ENCODE data around the gene SSNA1.
"Not testable (repeated sequence)": the region's sequence is repeated elsewhere in the genome, so short reads cannot be mapped to it uniquely, and the experiment has no call there.

The SSNA1 gene

GRCh38 chr9:137234055-137234697, 45.7 kb downstream of the SSNA1 start:
- no peak for DNase-seq

GRCh38 chr9:137234758-137235423, 46.4 kb downstream of the SSNA1 start:
- no peak for DNase-seq

DNA sequence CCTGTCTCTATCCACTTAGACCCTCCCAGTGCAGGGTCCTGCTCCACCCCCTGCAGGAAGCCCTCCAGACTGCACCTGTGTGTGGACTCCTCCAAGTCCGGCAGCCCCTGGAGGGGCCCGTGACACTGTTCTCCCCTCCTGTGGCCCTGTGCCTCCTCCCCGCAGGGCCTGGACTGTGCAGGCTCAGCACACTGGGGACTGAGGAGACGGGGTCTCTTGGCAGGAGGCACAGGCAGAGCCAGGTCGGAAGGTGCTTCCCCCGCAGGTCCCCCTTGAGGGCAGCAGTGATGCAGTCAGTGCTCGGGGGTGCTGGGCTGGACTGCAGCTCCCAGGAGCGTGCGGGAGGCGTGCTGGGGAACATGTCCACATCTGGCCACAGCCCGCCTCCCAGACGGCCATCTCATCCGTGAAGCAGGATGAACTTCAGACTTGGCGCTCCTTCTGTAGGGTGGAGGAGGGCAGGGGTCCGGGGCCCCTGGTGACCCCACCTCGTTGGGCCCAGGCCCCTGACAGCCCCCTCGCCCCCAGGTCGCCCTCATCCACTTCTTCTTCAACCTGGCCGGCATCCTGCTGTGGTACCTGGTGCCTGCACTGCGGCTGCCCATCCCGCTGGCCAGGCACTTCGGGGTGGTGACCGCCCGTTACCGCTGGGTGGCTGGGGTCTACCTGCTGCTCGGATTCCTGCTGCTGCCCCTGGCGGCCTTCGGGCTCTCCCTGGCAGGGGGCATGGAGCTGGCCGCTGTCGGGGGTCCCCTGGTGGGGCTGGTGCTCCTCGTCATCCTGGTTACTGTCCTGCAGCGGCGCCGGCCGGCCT, 47.2 kb downstream of the SSNA1 start:
- DNase-seq: no peak

GRCh38 chr9:137236238-137236935, 47.9 kb downstream of the SSNA1 start:
- DNase-seq: peak; percentile 89

DNA sequence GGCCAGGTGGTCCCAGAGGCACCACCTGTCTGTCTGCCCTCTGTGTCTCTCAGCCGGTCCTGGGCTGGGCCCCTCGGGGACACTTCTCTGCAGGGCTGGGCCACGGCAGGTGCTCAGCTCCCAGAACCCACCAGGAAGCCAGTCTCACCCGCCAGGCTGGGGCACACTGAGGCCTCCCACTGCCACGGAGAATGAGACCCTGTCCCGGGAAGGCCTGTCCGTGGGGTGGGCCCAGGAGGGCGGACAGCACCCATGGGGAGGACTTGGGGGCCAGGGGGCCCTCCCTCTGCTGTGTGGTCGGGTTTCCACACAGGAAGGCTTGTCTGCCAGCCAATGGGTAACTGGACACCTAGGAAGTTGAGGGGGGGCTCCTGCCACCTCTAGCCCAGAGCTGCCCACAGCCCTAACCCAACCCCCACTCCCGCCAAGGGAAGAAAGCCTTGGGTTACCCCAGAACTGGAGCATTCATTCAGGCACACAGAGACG, 48.5 kb downstream of the SSNA1 start:
- no peak for DNase-seq

GRCh38 chr9:137237759-137238726, 49.6 kb downstream of the SSNA1 start:
- DNase-seq: no peak

- not testable (repeated sequence) for DNase-seq
Measured at GRCh38 chr9:137239541-137240200, 51.2 kb downstream of the SSNA1 start.

Data from stimulated activated CD4-positive, alpha-beta T cell treated with anti-CD3 and anti-CD28 coated beads, Interleukin-1b, Interleukin-23, amount 100 ng/mL, for 48 hours (primary cell).